HG02610 (cell line): ENCODE measurements around the gene SND1.

Experiments used
- ATAC-seq: cut with Tn5 transposase; IDR thresholded peaks from one replicate; pipeline ENCODE4 v1.9.1; 2021; ENCODE audit warnings: mild to moderate bottlenecking, moderate library complexity; ENCODE audit not compliant: unreplicated experiment

The SND1 gene

GRCh38 chr7:127858091-127858914 is 206.3 kb downstream of the SND1 start:
- no peak for ATAC-seq

- peak; percentile 29 for ATAC-seq
Observed at GRCh38 chr7:127858915-127859189, 206.9 kb downstream of the SND1 start.

- no peak for ATAC-seq
Observed at GRCh38 chr7:127859330-127859729, 207.3 kb downstream of the SND1 start.

GRCh38 chr7:127862525-127862924 is 210.5 kb downstream of the SND1 start:
- ATAC-seq: no peak

GRCh38 chr7:127863082-127863481 is 211.1 kb downstream of the SND1 start:
- no peak for ATAC-seq

GRCh38 chr7:127865466-127865865 is 213.5 kb downstream of the SND1 start:
- ATAC-seq: no peak

- ATAC-seq: peak; percentile 35
Observed at GRCh38 chr7:127870231-127870907, 218.4 kb downstream of the SND1 start.

GRCh38 chr7:127871226-127871625 is 219.2 kb downstream of the SND1 start:
- ATAC-seq: no peak

GRCh38 chr7:127872122-127872521 is 220.1 kb downstream of the SND1 start:
- ATAC-seq: peak; percentile 27

- no peak for ATAC-seq
Observed at GRCh38 chr7:127873151-127873550, 221.2 kb downstream of the SND1 start.

GRCh38 chr7:127873715-127874636 is 222.0 kb downstream of the SND1 start:
- ATAC-seq: peak; percentile 81

GRCh38 chr7:127874951-127875608 is 223.1 kb downstream of the SND1 start:
- no peak for ATAC-seq

- no peak for ATAC-seq
Observed at GRCh38 chr7:127876393-127876792, 224.4 kb downstream of the SND1 start.

- no peak for ATAC-seq
Observed at GRCh38 chr7:127877951-127878350, 226.0 kb downstream of the SND1 start.

GRCh38 chr7:127878791-127879190 is 226.8 kb downstream of the SND1 start:
- no peak for ATAC-seq

GRCh38 chr7:127879436-127879835 is 227.4 kb downstream of the SND1 start:
- ATAC-seq: no peak

- no peak for ATAC-seq
Observed at GRCh38 chr7:127879942-127880341, 227.9 kb downstream of the SND1 start.

GRCh38 chr7:127880454-127880853 is 228.5 kb downstream of the SND1 start:
- no peak for ATAC-seq

- peak; percentile 78 for ATAC-seq
Observed at GRCh38 chr7:127881564-127881963, 229.6 kb downstream of the SND1 start.

GRCh38 chr7:127882313-127882920 is 230.4 kb downstream of the SND1 start:
- ATAC-seq: no peak
